IPS DF 6.9 (cell line): ENCODE results near the gene SETBP1.

Source experiments
- DNase-seq: peaks from one replicate; pipeline ENCODE4 v3.0.0-alpha.2; 2013; ENCODE audit warnings: low read depth, low spot score
- H3K27ac ChIP-seq: one replicate; pipeline ENCODE4 v1.5.1; 2013; ENCODE audit warnings: low read length, control low read depth
- H3K27me3 ChIP-seq: 2 replicates; pipeline ENCODE4 v1.6.1; 2013; ENCODE audit warnings: mild to moderate bottlenecking, low read length; ENCODE audit not compliant: control insufficient read depth, insufficient read depth
- H3K36me3 ChIP-seq: 2 replicates; pipeline ENCODE4 v1.6.1; 2013; ENCODE audit warnings: low read length; ENCODE audit not compliant: control insufficient read depth, insufficient read depth
- H3K4me1 ChIP-seq: 2 replicates; pipeline ENCODE4 v1.6.1; 2013; ENCODE audit warnings: low read length; ENCODE audit not compliant: control insufficient read depth, insufficient read depth
- H3K4me3 ChIP-seq: 2 replicates; pipeline ENCODE4 v1.5.1; 2013; ENCODE audit warnings: mild to moderate bottlenecking, low read length
- H3K9me3 ChIP-seq: 2 replicates; pipeline ENCODE4 v1.6.1; 2013; ENCODE audit warnings: low read length, inconsistent platforms; ENCODE audit not compliant: control insufficient read depth, insufficient read depth
- WGBS: extraction: QIAGEN DNeasy Blood & Tissue Kit; methylation state at CpG from one replicate; pipeline ENCODE4 v1.1.7; 2013; ENCODE audit warnings: mixed read lengths, missing lambda C conversion rate; ENCODE audit not compliant: insufficient read length, insufficient coverage; 5-methylcytosine and 5-hydroxymethylcytosine counted together

Gene SETBP1

DNA sequence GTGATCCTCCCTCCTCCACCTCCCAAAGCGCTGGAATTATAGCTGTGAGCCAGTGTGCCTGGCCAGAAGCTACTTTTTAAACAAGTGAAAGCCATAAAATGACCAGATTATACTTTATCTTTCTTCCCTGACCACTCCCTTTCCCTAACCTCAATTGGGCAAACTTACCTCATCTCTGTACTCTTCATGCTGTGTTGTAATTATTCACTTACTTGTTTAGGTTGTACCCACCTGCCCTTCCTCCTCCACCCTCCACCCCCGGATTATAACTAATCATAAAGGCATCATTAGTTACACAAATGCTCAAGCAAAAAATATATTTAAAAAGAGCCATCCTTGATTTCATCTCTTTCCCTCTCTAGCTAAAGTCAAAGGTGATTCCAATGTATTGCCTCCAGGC, 279.9 kb downstream of the SETBP1 start:
- no peaks in the 10 kb centered on the region for H3K27me3 ChIP-seq
- H3K4me1 ChIP-seq: no peaks in the 10 kb centered on the region
- WGBS: no CpG with 5 or more reads among the region's 2 CpGs
- no peaks in the 10 kb centered on the region for H3K36me3 ChIP-seq
- no peak overlapping the region for H3K27ac ChIP-seq
- no peaks in the 10 kb centered on the region for H3K9me3 ChIP-seq
- H3K4me3 ChIP-seq: no peak overlapping the region
- no peak for DNase-seq

GRCh38 chr18:44961288-44961995, 280.8 kb downstream of the SETBP1 start:
- no CpG with 5 or more reads among the region's 3 CpGs for WGBS
- no peak for DNase-seq

GRCh38 chr18:44967599-44967998, 286.9 kb downstream of the SETBP1 start:
- Histone ChIP-seq H3K9me3 (no peaks in the 10 kb centered on the region), H3K27ac (no peak overlapping the region), H3K36me3 (no peaks in the 10 kb centered on the region), H3K4me3 (no peak overlapping the region), H3K27me3 (no peaks in the 10 kb centered on the region), H3K4me1 (peaks cover 2% of the 10 kb centered on the region; the same call in 1 of the 2 replicates)
- DNase-seq: no peak
- WGBS: no CpG with 5 or more reads among the region's 1 CpG

More at GRCh38 chr18:44961288-44961995, 280.8 kb downstream of the SETBP1 start:
- H3K27ac ChIP-seq: no peak overlapping the region
- H3K4me1 ChIP-seq: no peaks in the 10 kb centered on the region
- no peak overlapping the region for H3K4me3 ChIP-seq
- no peaks in the 10 kb centered on the region for H3K27me3 ChIP-seq
- H3K36me3 ChIP-seq: no peaks in the 10 kb centered on the region
- no peaks in the 10 kb centered on the region for H3K9me3 ChIP-seq

GRCh38 chr18:44968336-44968735, 287.6 kb downstream of the SETBP1 start:
- no peak for DNase-seq
- no peak overlapping the region for H3K4me3 ChIP-seq
- peaks cover 2% of the 10 kb centered on the region; the same call in 1 of the 2 replicates for H3K4me1 ChIP-seq
- H3K27ac ChIP-seq: no peak overlapping the region
- no peaks in the 10 kb centered on the region for H3K36me3 ChIP-seq
- no CpG with 5 or more reads among the region's 2 CpGs for WGBS
- H3K9me3 ChIP-seq: no peaks in the 10 kb centered on the region
- H3K27me3 ChIP-seq: no peaks in the 10 kb centered on the region

DNA sequence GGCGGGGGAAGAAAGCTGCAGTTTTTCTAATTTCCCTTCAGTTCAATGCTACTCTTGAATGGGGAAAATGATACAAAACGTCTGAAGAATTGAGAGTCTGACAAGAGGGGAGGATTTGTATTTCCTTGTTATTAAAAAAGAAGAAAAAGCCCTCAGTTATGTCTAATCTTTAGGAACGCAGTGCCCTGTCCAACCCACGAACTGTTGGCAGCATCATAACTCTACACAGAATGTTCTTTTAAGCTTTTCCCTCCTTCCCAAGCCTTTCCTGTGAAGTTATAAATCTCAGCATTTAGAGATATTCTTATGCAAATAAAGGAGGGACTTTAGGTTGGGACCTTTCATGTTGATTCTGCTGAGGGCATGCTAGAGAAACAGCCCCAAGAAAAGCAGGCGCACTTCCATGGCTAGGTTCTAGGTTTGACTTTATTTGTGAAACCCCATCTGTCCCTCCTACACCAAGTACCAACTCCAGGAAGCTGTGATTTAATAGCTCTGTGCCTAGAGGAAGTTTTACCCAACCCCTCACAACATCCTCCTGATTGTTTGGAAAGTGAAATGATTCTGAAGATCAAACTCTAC, 288.6 kb downstream of the SETBP1 start:
- Histone ChIP-seq H3K4me3 (no peak overlapping the region), H3K27me3 (no peaks in the 10 kb centered on the region), H3K4me1 (peaks cover 2% of the 10 kb centered on the region; the same call in 1 of the 2 replicates), H3K27ac (no peak overlapping the region), H3K36me3 (no peaks in the 10 kb centered on the region), H3K9me3 (no peaks in the 10 kb centered on the region)
- WGBS: no CpG with 5 or more reads among the region's 5 CpGs
- DNase-seq: no peak

- peaks cover 2% of the 10 kb centered on the region; the same call in 1 of the 2 replicates for H3K4me1 ChIP-seq
- WGBS: no CpG with 5 or more reads among the region's 2 CpGs
- no peak for DNase-seq
- no peaks in the 10 kb centered on the region for H3K36me3 ChIP-seq
- no peak overlapping the region for H3K27ac ChIP-seq
- no peaks in the 10 kb centered on the region for H3K9me3 ChIP-seq
- H3K4me3 ChIP-seq: no peak overlapping the region
- H3K27me3 ChIP-seq: no peaks in the 10 kb centered on the region
Measured at GRCh38 chr18:44973282-44973681, 292.6 kb downstream of the SETBP1 start.

DNA sequence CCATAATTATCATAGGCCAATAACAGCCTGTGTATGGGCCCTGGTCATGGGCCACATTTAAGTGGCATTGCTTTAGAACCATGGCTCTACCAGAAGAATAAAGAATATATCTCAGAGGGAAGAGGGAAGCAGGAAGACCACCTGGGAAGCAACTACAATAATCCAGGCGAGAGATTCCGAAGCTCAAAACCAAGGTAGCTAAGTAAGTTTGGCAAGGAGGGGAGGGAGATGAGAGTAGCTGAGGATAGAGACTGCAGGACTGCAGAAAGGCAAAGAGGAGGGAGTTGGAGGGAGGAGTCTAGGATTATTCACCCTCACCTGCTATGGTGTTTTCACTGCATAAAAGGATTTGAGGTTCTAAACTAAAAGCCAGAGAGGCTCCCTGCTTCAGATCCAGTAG, 293.5 kb downstream of the SETBP1 start:
- no peaks in the 10 kb centered on the region for H3K27me3 ChIP-seq
- H3K4me1 ChIP-seq: peaks cover 2% of the 10 kb centered on the region; the same call in 1 of the 2 replicates
- WGBS: no CpG with 5 or more reads among the region's 2 CpGs
- H3K36me3 ChIP-seq: no peaks in the 10 kb centered on the region
- no peak overlapping the region for H3K27ac ChIP-seq
- peak; percentile 20 for DNase-seq
- no peaks in the 10 kb centered on the region for H3K9me3 ChIP-seq
- no peak overlapping the region for H3K4me3 ChIP-seq

DNA sequence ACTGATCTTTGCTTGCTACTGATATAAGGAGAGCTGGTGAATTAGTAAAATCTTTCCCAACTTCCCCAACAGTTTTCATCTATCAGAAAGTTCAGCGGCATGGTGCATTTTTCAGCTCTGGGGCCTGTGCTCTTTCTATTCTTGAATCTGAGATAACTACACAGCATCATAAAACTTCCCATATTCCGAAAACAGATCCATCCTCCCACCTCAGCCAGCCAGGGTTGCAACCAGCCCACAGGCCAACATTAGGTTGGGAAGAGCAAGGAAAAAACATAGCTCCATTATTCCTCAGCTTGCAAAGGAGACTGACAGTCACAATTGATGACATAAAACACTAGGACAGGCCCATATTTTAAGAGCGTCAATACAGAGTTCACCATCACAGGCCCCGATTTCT, 297.2 kb downstream of the SETBP1 start:
- H3K4me3 ChIP-seq: no peak overlapping the region
- DNase-seq: no peak
- H3K27ac ChIP-seq: no peak overlapping the region
- H3K27me3 ChIP-seq: no peaks in the 10 kb centered on the region
- no CpG with 5 or more reads among the region's 4 CpGs for WGBS
- H3K9me3 ChIP-seq: no peaks in the 10 kb centered on the region
- no peaks in the 10 kb centered on the region for H3K4me1 ChIP-seq
- no peaks in the 10 kb centered on the region for H3K36me3 ChIP-seq

- no peaks in the 10 kb centered on the region for H3K9me3 ChIP-seq
- no peak overlapping the region for H3K27ac ChIP-seq
- WGBS: no CpG with 5 or more reads among the region's 3 CpGs
- no peak for DNase-seq
- no peaks in the 10 kb centered on the region for H3K4me1 ChIP-seq
- H3K36me3 ChIP-seq: no peaks in the 10 kb centered on the region
- H3K27me3 ChIP-seq: no peaks in the 10 kb centered on the region
- no peak overlapping the region for H3K4me3 ChIP-seq
Measured at GRCh38 chr18:44979748-44980147, 299.1 kb downstream of the SETBP1 start.

GRCh38 chr18:44981121-44981520, 300.4 kb downstream of the SETBP1 start:
- H3K4me1 ChIP-seq: no peaks in the 10 kb centered on the region
- WGBS: no CpG with 5 or more reads among the region's 5 CpGs
- H3K36me3 ChIP-seq: no peaks in the 10 kb centered on the region
- no peaks in the 10 kb centered on the region for H3K27me3 ChIP-seq
- H3K4me3 ChIP-seq: no peak overlapping the region
- no peak for DNase-seq
- H3K9me3 ChIP-seq: no peaks in the 10 kb centered on the region
- H3K27ac ChIP-seq: no peak overlapping the region

DNA sequence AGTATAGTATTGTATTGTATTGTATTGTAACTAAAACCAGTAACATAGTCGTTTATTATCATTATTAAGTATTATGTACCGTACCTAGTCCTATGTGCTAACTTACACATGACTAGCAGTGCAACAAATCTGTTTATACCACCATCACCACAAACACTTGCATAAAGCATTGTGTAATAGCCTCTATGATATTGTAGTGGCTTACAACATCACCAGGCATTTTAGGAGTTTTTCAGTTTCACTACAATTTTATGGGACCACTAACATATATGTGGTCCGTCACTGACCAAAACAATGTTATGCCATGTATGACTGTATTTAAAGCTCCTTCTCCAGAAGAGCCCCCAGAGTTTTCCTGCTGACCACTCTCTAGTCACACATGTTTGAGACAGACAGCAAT, 306.2 kb downstream of the SETBP1 start:
- no CpG with 5 or more reads among the region's 3 CpGs for WGBS
- Histone ChIP-seq H3K4me3 (no peak overlapping the region), H3K36me3 (no peaks in the 10 kb centered on the region), H3K9me3 (no peaks in the 10 kb centered on the region), H3K27ac (no peak overlapping the region), H3K4me1 (no peaks in the 10 kb centered on the region), H3K27me3 (no peaks in the 10 kb centered on the region)
- no peak for DNase-seq
